Measurements from ENCODE around the gene OPN4.
"Not testable (repeated sequence)": the region's sequence is repeated elsewhere in the genome, so short reads cannot be mapped to it uniquely, and the experiment has no call there.

OPN4 gene

GRCh38 chr10:86654411-86655172 is at the start of gene OPN4:
OPN4 (plus strand) TSS chr10:86654547; CDS start chr10:86654784, 237 bp downstream.
- DNase-seq (ENCODE audit: low read depth in 2 of 2, low spot score in 1 of 2) = no peak

GRCh38 chr10:86607674-86608073 is 46.7 kb upstream of the OPN4 start:
- no peak for DNase-seq (ENCODE audit: low read depth in 2 of 2, low spot score in 1 of 2)

GRCh38 chr10:86609920-86610319 is 44.4 kb upstream of the OPN4 start:
- DNase-seq (ENCODE audit: low read depth in 2 of 2, low spot score in 1 of 2) = no peak

- DNase-seq (ENCODE audit: low read depth in 2 of 2, low spot score in 1 of 2) = no peak
Measured at GRCh38 chr10:86611386-86611785, 43.0 kb upstream of the OPN4 start.

- DNase-seq (ENCODE audit: low read depth in 2 of 2, low spot score in 1 of 2) = no peak
Measured at GRCh38 chr10:86613096-86613495, 41.3 kb upstream of the OPN4 start.

GRCh38 chr10:86613905-86614304 is 40.4 kb upstream of the OPN4 start:
- DNase-seq (ENCODE audit: low read depth in 2 of 2, low spot score in 1 of 2) = no peak

GRCh38 chr10:86614853-86615252 is 39.5 kb upstream of the OPN4 start:
- DNase-seq (ENCODE audit: low read depth in 2 of 2, low spot score in 1 of 2) = no peak

- not testable (repeated sequence) for DNase-seq (ENCODE audit: low read depth in 2 of 2, low spot score in 1 of 2)
Measured at GRCh38 chr10:86617278-86617677, 37.1 kb upstream of the OPN4 start.

GRCh38 chr10:86628311-86628710 is 26.0 kb upstream of the OPN4 start:
- DNase-seq (ENCODE audit: low read depth in 2 of 2, low spot score in 1 of 2) = no peak

- DNase-seq (ENCODE audit: low read depth in 2 of 2, low spot score in 1 of 2) = no peak
Measured at GRCh38 chr10:86630079-86630478, 24.3 kb upstream of the OPN4 start.

- no peak for DNase-seq (ENCODE audit: low read depth in 2 of 2, low spot score in 1 of 2)
Measured at GRCh38 chr10:86632009-86632800, 22.1 kb upstream of the OPN4 start.

- DNase-seq (ENCODE audit: low read depth in 2 of 2, low spot score in 1 of 2) = no peak
Measured at GRCh38 chr10:86632951-86633350, 21.4 kb upstream of the OPN4 start.

GRCh38 chr10:86635402-86635801 is 18.9 kb upstream of the OPN4 start:
- no peak for DNase-seq (ENCODE audit: low read depth in 2 of 2, low spot score in 1 of 2)

- DNase-seq (ENCODE audit: low read depth in 2 of 2, low spot score in 1 of 2) = no peak
Measured at GRCh38 chr10:86636311-86636710, 18.0 kb upstream of the OPN4 start.

GRCh38 chr10:86642021-86642420 is 12.3 kb upstream of the OPN4 start:
- DNase-seq (ENCODE audit: low read depth in 2 of 2, low spot score in 1 of 2) = no peak

GRCh38 chr10:86642499-86642898 is 11.8 kb upstream of the OPN4 start:
- DNase-seq (ENCODE audit: low read depth in 2 of 2, low spot score in 1 of 2) = no peak

- no peak for DNase-seq (ENCODE audit: low read depth in 2 of 2, low spot score in 1 of 2)
Measured at GRCh38 chr10:86644152-86644793, 10.1 kb upstream of the OPN4 start.

GRCh38 chr10:86644794-86645445 is 9.4 kb upstream of the OPN4 start:
- no peak for DNase-seq (ENCODE audit: low read depth in 2 of 2, low spot score in 1 of 2)

GRCh38 chr10:86645621-86646165 is 8.7 kb upstream of the OPN4 start:
- not testable (repeated sequence) for DNase-seq (ENCODE audit: low read depth in 2 of 2, low spot score in 1 of 2)

- no peak for DNase-seq (ENCODE audit: low read depth in 2 of 2, low spot score in 1 of 2)
Measured at GRCh38 chr10:86646532-86646931, 7.8 kb upstream of the OPN4 start.

GRCh38 chr10:86646933-86647332 is 7.4 kb upstream of the OPN4 start:
- no peak for DNase-seq (ENCODE audit: low read depth in 2 of 2, low spot score in 1 of 2)
